Left renal pelvis (tissue), 4 donors: ENCODE measurements around the gene RNF141. TPM values are rescaled to one million over a fixed set of nuclear protein-coding genes. Genes with fewer than 3 reads are reported as not detected.

ENCODE experiments used
- DNase-seq, 4 donors: peaks; one replicate each; pipeline ENCODE4 v3.0.0-alpha.2; 2013; ENCODE audit warnings: low read depth in 4 of 4, low spot score in 3 of 4
- polyA plus RNA-seq, 4 donors: library from polyadenylated mRNA; unstranded; fragments of 120-200 nt; gene quantifications; one replicate each; pipeline ENCODE4 v1.2.1, GENCODE V29; 2013; ENCODE audit not compliant: insufficient read length in 4 of 4

Gene RNF141
- polyA plus RNA-seq, 4 donors: 23.3 to 46.3 (median 42.3) TPM

GRCh38 chr11:10499874-10500601 lies 40.9 kb downstream of the RNF141 start:
- no peak for DNase-seq

GRCh38 chr11:10499452-10499851 lies 41.5 kb downstream of the RNF141 start:
- DNase-seq: no peak

DNA sequence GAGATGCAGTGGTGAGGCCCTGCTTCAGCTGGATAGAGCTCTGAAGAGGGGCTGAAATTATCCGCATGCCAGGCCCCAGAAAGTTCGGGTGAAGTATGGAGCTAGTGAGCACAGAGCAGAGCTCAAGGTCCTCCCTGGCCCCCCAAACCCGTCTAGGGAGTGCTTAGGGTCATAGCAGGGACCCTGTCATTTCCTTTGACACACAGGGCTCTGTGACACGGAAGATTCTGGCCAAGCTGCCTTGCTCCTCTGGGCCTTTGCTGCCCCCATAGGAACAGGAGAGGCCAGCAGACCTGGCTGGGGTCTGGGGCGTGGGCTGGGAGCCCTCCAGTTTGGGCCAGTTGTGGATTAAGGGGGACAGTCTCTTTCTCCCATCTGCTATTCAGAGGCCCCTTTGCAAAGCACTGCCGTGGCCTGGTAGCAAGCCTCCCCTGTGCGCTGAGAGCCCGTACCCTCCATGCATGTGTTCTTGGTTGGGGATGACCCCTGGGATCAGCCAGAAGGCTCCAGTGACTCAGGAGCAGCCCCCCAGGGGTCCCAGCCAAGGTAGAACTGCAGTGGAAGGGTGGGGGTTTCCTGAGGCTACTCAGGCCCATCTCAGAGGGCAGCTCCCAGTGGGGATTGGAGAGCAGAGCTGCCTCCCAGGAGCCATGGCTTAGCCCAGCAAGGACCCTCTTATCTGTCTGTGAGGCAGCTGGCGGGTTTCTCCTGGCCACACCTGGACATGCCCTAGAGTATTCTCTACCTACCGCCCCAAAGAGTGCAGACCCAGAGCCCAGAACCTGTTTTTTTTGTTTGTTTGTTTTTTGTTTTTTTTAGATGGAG lies 42.3 kb downstream of the RNF141 start:
- DNase-seq: no peak

DNA sequence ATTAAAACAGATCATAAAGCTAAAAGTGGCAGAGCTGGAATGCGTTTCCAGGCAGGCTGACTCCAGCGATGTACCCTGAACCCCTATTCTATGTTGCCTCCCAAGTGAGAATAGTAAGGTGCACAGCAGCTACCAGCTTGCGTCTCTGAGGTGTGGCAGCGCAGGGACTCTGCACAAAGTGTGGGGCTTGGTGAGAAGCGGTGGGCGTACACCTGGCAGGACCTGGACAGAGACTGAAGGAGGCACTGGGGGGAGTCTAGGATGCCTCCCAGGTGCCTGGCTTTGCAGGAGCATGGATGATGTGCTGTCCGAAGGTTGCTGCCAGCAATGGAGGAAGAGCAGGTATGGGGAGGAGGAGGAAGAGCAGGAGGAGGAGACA lies 43.0 kb downstream of the RNF141 start:
- DNase-seq: no peak

GRCh38 chr11:10497371-10498021 lies 43.5 kb downstream of the RNF141 start:
- DNase-seq: no peak

DNA sequence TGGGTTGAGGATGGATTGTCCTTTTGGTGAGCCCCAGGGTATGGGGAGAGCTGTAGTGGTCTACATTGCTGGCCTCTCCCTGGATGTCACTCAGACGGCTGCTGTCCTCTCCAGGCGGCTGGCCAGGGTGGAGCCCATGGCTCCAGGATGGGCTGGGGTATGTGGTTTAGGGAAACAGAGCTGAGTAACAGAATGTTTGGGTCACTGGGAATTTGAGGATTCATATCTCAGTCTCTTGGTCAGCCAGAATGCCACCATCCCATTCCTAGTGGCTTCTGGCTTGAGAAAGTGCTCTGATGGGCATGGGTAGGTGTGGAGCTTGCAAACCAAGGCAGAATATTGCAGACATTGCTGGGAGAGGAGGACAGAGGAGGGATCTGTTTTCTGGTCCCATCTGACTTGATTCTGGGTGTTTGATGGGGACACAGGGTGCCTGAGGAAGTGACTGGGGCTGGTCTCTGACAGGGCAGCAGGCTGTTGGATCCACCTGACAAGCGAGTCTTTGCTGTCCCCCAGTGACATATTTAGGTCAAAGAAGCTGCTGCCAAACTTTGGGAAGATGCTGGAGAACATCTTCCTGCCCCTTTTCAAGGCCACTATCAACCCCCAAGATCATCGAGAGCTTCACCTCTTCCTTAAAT lies 44.6 kb downstream of the RNF141 start:
- no peak for DNase-seq

- no peak for DNase-seq
These were observed 45.6 kb downstream of the RNF141 start for GRCh38 chr11:10495464-10495786.

DNA sequence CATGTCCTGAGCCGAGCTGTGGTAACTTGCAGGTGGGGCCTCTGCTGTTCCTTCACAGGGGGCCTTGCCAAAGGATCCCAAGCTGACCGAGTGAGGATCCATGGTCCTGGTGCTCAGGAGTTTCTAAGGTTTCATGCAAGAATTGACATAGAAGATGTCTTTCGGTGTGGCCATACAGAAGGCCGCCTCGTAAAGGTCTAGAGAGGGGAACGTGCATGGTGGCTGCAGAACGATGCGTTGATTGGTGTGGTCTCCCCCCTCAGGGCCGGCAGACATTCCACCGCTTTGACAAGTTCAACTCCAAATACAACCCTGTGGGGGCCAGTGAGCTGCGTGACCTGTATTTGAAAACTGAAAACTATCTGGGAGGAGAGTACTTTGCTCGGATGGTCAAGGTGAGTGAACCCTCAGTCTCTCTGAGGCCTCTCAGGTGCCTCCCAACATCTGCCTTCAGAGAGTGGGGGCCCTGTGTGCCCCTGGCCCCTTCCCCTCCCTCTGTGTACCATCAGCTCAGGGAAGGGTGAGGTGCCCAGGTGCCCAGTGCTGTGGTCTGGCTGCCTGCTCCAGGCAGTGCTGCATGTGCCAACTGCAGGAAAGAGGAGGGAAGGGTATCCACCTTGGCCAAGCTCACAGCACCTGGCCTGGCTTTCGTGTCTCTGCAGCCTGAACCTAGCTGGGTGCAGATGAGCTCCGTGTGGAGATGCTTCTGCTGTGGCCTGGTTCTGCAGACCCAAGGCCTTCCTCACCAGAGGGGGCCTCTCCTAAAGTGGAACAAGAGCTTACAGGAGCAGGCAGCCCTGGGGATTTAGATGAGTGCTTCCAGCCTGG lies 46.1 kb downstream of the RNF141 start:
- DNase-seq: no peak

DNA sequence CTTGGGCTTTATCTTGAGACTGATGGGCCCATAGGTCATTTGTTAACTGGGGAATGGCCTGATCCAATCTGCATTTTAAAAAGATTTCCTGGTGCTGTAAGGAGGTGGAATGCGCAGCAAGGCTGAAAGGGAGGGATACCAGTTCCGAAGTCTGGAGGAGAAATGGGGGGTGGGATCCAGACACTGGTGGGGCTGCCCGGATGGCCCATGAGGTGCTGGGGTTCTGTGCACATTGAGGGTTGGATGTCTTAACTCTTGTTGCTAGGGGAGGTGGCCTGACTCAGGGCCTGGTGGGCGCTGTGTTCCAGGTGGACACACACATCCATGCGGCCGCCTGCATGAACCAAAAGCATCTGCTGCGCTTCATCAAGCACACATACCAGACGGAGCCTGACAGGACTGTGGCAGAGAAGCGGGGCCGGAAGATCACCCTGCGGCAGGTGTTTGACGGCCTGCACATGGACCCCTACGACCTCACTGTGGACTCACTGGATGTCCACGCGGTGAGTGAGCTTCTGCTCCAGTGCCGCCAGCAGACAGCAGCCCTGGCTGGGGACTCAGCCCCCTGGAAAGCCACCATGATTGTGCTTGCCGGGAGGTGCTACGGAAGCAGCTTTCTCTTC lies 47.8 kb downstream of the RNF141 start:
- no peak for DNase-seq

GRCh38 chr11:10492084-10492483 lies 48.9 kb downstream of the RNF141 start:
- DNase-seq: no peak

DNA sequence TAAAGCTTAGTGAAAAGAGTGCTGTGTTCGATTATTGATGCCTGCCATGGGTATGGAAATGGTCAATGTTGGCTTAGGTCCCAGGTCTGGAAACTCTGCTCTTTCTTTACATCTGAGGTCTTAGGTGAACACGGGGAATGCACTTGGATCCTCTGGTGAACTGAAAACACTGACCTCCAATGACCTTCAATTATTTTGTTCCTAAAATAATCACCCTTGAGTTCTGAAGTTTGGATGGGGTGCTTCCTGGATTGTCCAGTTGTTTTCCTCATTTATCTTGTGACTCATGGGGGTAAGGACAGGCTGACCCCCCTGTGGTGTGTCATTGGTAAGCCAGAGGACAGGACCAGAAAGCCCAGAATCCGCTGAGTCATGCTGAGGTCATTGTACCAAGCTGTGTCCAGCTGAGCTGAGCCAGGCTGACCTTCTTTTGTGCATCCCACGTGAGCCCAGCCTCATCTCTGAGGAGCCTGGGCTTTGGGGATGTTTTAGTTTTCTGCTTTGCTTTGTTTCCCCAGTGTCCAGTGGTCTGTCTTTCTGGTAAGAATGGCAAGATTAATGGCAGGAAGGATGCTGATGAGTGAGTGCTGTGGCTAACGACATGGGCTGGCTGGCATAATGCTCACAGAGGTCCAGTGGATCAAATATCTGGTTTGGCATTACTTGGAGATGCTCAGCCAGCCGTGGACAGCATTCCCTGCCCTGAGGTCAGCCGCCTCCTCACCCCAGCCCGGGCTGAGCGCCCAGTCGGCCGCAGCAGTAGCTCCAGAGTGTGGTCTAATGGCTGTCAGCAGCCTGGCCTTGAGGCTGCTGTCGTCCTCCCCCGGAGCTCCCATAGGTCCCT lies 50.4 kb downstream of the RNF141 start:
- peak in 2 of 4 donors; percentile 7 to 24 for DNase-seq

- DNase-seq: no peak
These were observed 51.0 kb downstream of the RNF141 start for GRCh38 chr11:10490032-10490397.

- DNase-seq: no peak
These were observed 51.9 kb downstream of the RNF141 start for GRCh38 chr11:10488934-10489691.

- DNase-seq: no peak
These were observed 52.7 kb downstream of the RNF141 start for GRCh38 chr11:10488121-10488933.

DNA sequence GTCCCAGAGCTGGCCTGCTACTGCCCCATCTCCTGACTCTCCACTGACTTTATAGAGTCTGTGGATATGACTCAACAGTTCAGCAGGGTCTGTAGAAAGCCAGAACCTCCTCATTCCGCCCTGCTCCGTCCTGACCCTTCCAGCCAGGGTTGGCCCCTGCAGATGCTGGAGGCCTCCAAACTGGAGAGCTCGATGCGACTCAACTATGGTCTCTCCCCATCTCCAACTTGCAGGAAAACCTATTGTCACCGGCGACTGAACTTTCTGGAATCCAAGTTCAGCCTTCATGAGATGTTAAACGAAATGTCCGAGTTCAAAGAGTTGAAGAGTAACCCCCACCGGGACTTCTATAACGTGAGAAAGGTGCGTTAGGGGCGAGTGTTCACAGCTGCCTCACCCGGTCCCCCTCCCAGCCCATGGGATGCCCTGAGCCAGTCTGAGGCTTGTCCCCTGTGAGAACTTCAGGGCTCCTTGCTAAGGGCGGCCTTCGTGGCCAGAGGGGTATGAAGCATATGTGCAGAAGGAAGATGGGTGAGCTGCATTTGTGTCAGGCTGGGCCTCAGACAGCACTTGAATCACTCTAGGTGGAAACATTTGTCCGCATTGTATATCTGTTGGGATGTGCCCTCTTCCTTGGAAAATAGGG lies 53.9 kb downstream of the RNF141 start:
- DNase-seq: no peak

DNA sequence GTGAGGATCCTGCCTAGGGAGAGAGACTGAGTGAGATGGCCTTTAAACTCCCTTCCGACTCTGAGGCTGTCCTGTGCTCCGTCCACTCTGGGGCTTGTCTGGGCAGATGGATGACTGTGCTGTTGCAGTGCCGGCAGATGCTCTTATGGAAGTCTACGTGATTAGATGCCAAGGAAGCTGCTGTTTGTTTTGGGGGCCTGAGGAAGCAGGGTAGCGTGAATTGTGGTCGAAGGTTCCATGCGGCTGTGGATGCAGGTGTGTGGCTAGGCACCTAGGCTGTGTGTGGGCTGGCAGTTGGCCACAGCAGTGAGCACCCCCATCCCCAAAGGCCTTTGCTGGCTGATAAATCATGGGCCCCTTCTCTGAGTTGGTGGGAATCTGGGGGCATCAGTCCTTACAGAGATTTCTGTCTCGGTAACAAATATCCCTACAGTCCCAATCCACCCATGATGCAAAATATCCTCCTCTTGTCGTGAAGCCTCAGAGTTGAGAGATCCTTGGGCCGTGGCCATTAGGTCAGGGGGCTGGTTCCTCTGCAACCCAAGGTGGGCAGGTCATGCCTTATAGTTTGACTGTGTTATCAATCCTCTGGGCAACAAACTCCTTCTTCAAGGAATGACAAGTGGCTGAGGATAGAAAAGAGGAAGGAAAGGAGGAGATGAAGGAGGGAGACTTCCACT lies 54.7 kb downstream of the RNF141 start:
- no peak for DNase-seq
